Ammon's horn (tissue), 1 donor: ENCODE results near the gene DEFB110.

Experiments
- DNase-seq: peaks from one replicate; pipeline ENCODE4 v3.0.0-alpha.2; 2016; ENCODE audit warnings: low spot score

The DEFB110 gene

GRCh38 chr6:50021894-50022293, at the start of gene DEFB110:
Gene DEFB110, minus strand, starts transcription at chr6:50021994. Its CDS starts 59 bp downstream, at chr6:50021935.
- DNase-seq = no peak

- DNase-seq = peak; percentile 23
These were observed 48.3 kb upstream of the DEFB110 start for GRCh38 chr6:50070101-50070500.

- no peak for DNase-seq
These were observed 40.3 kb upstream of the DEFB110 start for GRCh38 chr6:50062051-50062450.

GRCh38 chr6:50056242-50056641, 34.4 kb upstream of the DEFB110 start:
- DNase-seq = no peak

GRCh38 chr6:50049829-50050228, 28.0 kb upstream of the DEFB110 start, which contains the start of gene DEFB112:
Gene DEFB112, minus strand, starts transcription at chr6:50049929. Its CDS starts 60 bp downstream, at chr6:50049869.
- DNase-seq = no peak

- DNase-seq = no peak
These were observed 25.2 kb upstream of the DEFB110 start for GRCh38 chr6:50047026-50047425.

GRCh38 chr6:50030777-50031562, 9.2 kb upstream of the DEFB110 start:
- DNase-seq = no peak

- no peak for DNase-seq
These were observed 8.6 kb upstream of the DEFB110 start for GRCh38 chr6:50030350-50030749.

- DNase-seq = no peak
These were observed 3.5 kb upstream of the DEFB110 start for GRCh38 chr6:50025258-50025657.

GRCh38 chr6:50007819-50008218, 14.0 kb downstream of the DEFB110 start:
- no peak for DNase-seq

GRCh38 chr6:50003139-50003538, 18.7 kb downstream of the DEFB110 start:
- DNase-seq = no peak

- DNase-seq = no peak
These were observed 26.5 kb downstream of the DEFB110 start for GRCh38 chr6:49995278-49995677.

GRCh38 chr6:49988900-49989299, 32.9 kb downstream of the DEFB110 start:
- no peak for DNase-seq

- DNase-seq = no peak
These were observed 34.0 kb downstream of the DEFB110 start for GRCh38 chr6:49987749-49988148.

GRCh38 chr6:49986551-49986950, 35.2 kb downstream of the DEFB110 start:
- DNase-seq = no peak

GRCh38 chr6:49982046-49982445, 39.7 kb downstream of the DEFB110 start:
- no peak for DNase-seq

- peak; percentile 57 for DNase-seq
These were observed 40.9 kb downstream of the DEFB110 start for GRCh38 chr6:49980898-49981297.

- DNase-seq = no peak
These were observed 42.2 kb downstream of the DEFB110 start for GRCh38 chr6:49979584-49979983.

GRCh38 chr6:49978332-49979226, 43.2 kb downstream of the DEFB110 start:
- DNase-seq = no peak

GRCh38 chr6:49969605-49970004, 52.2 kb downstream of the DEFB110 start, which contains the start of gene DEFB113:
Gene DEFB113, minus strand, starts transcription at chr6:49969625. Its CDS starts 0 bp downstream, at chr6:49969625.
- DNase-seq = peak; percentile 20
